ENCODE data around the gene ST6GAL1.

GRCh38 chr3:186959029-186959624, 28.8 kb downstream of the ST6GAL1 start:
- TF ChIP-seq TCF12 (IDR thresholded peaks at IDR 0.05; ENCODE audit: low read depth) (no peak), USF1 (IDR thresholded peaks at IDR 0.05) (no peak), REST (IDR thresholded peaks at IDR 0.05; ENCODE audit: low read depth) (no peak), EP300 (IDR thresholded peaks at IDR 0.05; ENCODE audit: borderline replicate concordance) (no peak), YY1 (IDR thresholded peaks at IDR 0.05; ENCODE audit: low read depth) (no peak), TAF1 (IDR thresholded peaks at IDR 0.05; ENCODE audit: low read depth) (no peak), MAX (IDR thresholded peaks at IDR 0.05) (no peak), ZBTB7A (IDR thresholded peaks at IDR 0.05; ENCODE audit: low read depth) (no peak), CREB1 (IDR thresholded peaks at IDR 0.05; ENCODE audit: low read depth) (no peak), TEAD4 (IDR thresholded peaks at IDR 0.05) (no peak), RAD21 (IDR thresholded peaks at IDR 0.05; ENCODE audit: low read depth) (no peak)

Measured in Ishikawa (cell line).